NCI-H1694 treated with DMSO at 0.1 percent for 48 hours (cell line): ENCODE results near the gene MRPL11.

Experiments
- DNase-seq: peaks from one replicate; lab custom pipeline; 2025; lab: John Stamatoyannopoulos, UW

The MRPL11 gene

DNA sequence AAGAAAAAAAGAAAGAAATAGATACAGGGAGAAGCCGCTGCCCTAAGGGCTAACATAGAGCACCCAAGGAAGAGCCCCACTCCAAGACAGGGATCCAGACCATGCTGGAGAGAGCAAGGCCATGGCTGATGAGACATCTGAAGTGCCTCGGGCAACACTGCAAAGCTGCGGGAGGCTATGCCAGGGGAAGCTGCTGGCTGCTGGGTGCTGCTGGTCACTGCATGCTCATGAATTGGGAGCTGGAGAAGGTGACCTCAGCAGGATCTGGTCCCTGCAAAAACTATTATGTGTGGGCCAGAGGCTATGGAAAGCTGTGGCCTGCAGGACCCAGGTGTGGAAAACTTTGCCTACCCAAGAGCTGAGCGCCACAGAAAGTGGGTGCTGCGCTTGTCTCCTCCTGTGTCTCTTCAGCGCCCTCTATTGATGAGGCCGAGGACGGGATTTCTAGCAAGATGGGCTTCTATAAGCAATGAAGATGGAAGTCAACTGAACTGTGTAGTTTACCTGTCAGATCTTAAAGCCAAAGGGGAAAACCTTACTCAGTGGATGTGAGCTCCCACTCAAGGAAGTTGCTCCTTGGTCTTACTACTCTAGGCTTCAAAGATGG, 49.8 kb downstream of the MRPL11 start:
- DNase-seq: peak; percentile 65

DNA sequence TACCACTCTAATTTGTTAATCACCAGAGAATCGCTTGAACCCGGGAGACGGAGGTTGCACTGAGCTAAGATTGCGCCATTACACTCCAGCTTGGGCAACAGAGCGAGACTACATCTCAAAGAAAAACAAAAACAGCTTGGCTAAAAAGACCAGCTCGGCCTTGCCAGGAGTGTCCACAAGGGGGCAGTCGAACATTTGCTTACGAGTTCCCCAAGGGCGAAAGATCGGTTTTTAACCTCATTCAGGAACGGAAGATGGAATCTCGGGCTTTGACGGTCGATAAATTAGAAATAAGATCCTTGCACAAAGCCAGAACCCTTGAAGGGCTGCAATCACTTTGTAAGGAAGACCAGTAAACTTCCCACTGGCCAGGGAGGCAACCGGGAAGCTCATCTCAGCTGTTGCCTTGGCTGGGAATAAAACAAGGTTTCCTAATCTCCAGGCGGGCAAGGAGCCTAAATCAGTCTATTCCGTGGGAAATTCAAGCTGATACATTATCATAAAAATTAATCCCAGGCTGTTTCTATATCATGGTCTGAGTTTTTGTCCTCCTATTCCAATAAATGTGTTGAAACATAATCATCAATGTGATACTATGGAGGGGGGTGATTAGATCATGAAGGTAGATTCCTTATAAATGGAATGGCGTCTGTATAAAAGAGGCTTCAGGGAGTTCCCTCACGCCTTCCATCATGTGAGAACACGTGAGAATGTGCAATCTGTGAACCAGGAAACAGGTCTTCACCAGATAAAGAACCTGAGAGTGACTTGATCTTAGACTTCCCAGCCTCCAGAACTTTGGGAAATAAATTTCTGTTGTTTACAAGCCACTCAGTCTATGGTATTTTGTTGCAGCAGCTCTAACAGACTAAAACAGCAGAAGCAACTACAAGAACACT, 52.2 kb downstream of the MRPL11 start:
- DNase-seq: peak; percentile 81
